GM18907 (cell line): Measurements from ENCODE around the gene LRP5.

ENCODE experiments used
- ATAC-seq: cut with Tn5 transposase; IDR thresholded peaks from one replicate; pipeline ENCODE4 v1.9.1; 2021; ENCODE audit warnings: mild to moderate bottlenecking, moderate library complexity; ENCODE audit not compliant: unreplicated experiment

Gene LRP5

GRCh38 chr11:68312117-68312779 is at the start of gene LRP5:
TSS of gene LRP5 (plus strand) at chr11:68312591. CDS start at chr11:68312715, 124 bp downstream.
- no peak for ATAC-seq

- ATAC-seq = no peak
Observed at GRCh38 chr11:68263444-68264035, 48.9 kb upstream of the LRP5 start.

- ATAC-seq = no peak
Observed at GRCh38 chr11:68264244-68264643, 48.1 kb upstream of the LRP5 start.

- no peak for ATAC-seq
Observed at GRCh38 chr11:68264741-68265540, 47.5 kb upstream of the LRP5 start.

GRCh38 chr11:68266121-68266891 is 46.1 kb upstream of the LRP5 start:
- ATAC-seq = peak; percentile 51

GRCh38 chr11:68266936-68267880 is 45.2 kb upstream of the LRP5 start:
- no peak for ATAC-seq

GRCh38 chr11:68267881-68268240 is 44.5 kb upstream of the LRP5 start:
- ATAC-seq = no peak

GRCh38 chr11:68269414-68270081 is 42.8 kb upstream of the LRP5 start:
- no peak for ATAC-seq

GRCh38 chr11:68270196-68271022 is 42.0 kb upstream of the LRP5 start:
- ATAC-seq = no peak

- peak; percentile 21 for ATAC-seq
Observed at GRCh38 chr11:68271023-68271780, 41.2 kb upstream of the LRP5 start.

- peak; percentile 77 for ATAC-seq
Observed at GRCh38 chr11:68271781-68272608, 40.4 kb upstream of the LRP5 start, which contains the start of gene C11orf24. TSS of gene C11orf24 (minus strand) at chr11:68271973. CDS start at chr11:68263767, 8,206 bp downstream.

GRCh38 chr11:68273026-68273738 is 39.2 kb upstream of the LRP5 start:
- no peak for ATAC-seq

GRCh38 chr11:68274306-68274705 is 38.1 kb upstream of the LRP5 start:
- no peak for ATAC-seq

- ATAC-seq = no peak
Observed at GRCh38 chr11:68275721-68276507, 36.5 kb upstream of the LRP5 start.

GRCh38 chr11:68276861-68277260 is 35.5 kb upstream of the LRP5 start:
- no peak for ATAC-seq

GRCh38 chr11:68279676-68280075 is 32.7 kb upstream of the LRP5 start:
- ATAC-seq = no peak
